ENCODE measurements around the gene RPS6KB1. TPM values are rescaled to one million over a fixed set of nuclear protein-coding genes. Genes with fewer than 3 reads are reported as not detected.
A peak's percentile ranks its signal among the peaks of the same experiment; 100 is the strongest.
"Not testable (repeated sequence)": the region's sequence is repeated elsewhere in the genome, so short reads cannot be mapped to it uniquely, and the experiment has no call there.

The RPS6KB1 gene
- total RNA-seq, 2 donors from 2014 or later = 28.2 to 38.1 TPM

DNA sequence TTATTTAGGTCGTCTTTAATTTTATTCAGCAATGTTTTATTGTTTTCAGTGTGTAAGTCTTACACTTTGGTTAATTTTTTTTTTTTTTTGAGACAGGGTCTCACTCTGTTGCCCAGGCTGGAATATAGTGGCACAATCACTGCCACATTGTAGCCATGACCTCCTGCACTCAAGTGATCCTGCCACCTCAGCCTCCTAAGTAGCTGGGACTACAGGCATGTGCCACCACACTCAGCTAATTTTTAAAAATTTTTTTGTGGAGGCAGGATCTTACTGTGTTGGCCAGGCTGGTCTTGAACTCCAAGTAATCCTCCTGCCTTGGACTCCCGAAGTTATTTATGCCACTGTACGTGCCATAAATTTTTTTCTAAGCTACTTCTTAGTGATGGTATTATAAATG lies 14.5 kb downstream of the RPS6KB1 start:
- Histone ChIP-seq H3K36me3 (no peaks in the 10 kb centered on the region), H3K27ac (no peak overlapping the region), H3K4me1 (replicated peaks) (no peaks in the 10 kb centered on the region), H3K9me3 (no peaks in the 10 kb centered on the region), H3K27me3 (replicated peaks; ENCODE audit: insufficient read depth) (no peaks in the 10 kb centered on the region), H3K4me3 (no peak overlapping the region)
- intact Hi-C loops (cut with DNase I) = no loop called here
- DNase-seq (ENCODE audit: low spot score) = no peak
- WGBS = 87% methylated on average over 3 of the region's 3 CpGs
- TF ChIP-seq POLR2A (IDR thresholded peaks at IDR 0.05) (no peak), POLR2AphosphoS5 (IDR thresholded peaks at IDR 0.05) (no peak)
- TF ChIP-seq, protein P1, sequence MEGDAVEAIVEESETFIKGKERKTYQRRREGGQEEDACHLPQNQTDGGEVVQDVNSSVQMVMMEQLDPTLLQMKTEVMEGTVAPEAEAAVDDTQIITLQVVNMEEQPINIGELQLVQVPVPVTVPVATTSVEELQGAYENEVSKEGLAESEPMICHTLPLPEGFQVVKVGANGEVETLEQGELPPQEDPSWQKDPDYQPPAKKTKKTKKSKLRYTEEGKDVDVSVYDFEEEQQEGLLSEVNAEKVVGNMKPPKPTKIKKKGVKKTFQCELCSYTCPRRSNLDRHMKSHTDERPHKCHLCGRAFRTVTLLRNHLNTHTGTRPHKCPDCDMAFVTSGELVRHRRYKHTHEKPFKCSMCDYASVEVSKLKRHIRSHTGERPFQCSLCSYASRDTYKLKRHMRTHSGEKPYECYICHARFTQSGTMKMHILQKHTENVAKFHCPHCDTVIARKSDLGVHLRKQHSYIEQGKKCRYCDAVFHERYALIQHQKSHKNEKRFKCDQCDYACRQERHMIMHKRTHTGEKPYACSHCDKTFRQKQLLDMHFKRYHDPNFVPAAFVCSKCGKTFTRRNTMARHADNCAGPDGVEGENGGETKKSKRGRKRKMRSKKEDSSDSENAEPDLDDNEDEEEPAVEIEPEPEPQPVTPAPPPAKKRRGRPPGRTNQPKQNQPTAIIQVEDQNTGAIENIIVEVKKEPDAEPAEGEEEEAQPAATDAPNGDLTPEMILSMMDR (IDR thresholded peaks at IDR 0.05) = no peak

DNA sequence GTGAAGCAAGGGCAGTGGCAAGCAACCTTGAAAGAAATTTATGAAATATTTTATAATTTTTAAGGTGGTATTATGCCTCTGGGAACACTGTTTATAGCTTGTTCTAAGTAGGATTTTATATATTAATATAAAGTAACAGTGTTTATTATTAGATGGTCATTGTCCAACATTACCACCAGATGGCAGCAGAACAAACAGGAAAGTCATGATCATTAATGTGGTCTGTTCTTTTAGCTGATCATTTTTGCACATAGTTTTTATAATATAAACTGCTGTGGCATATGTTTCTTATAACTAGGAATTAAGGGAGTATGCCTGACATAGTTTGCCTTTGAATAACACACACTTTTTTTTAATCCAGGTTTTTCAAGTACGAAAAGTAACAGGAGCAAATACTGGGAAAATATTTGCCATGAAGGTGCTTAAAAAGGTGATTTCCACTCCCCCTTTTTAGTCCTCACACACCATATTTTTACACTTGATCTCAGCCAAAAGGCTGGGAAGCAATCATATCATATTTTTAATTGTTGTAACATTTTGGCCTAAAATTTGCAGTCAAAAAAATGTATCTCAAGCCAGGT lies 21.4 kb downstream of the RPS6KB1 start:
- no peak overlapping the region for H3K4me3 ChIP-seq
- 65% methylated on average over 1 of the region's 1 CpG for WGBS
- no peak overlapping the region for H3K27ac ChIP-seq
- no peaks in the 10 kb centered on the region for H3K4me1 ChIP-seq (replicated peaks)
- intact Hi-C loops (cut with DNase I) = no loop called here
- peaks cover 0 to 4% of the 10 kb centered on the region in 2 donors for H3K36me3 ChIP-seq
- DNase-seq (ENCODE audit: low spot score) = no peak
- no peak for TF ChIP-seq POLR2AphosphoS5 (IDR thresholded peaks at IDR 0.05)
- TF ChIP-seq POLR2A (IDR thresholded peaks at IDR 0.05) = no peak
- TF ChIP-seq, protein P1 (IDR thresholded peaks at IDR 0.05) = peak; percentile 15 to 78 (median 70)
- no peaks in the 10 kb centered on the region for H3K27me3 ChIP-seq (replicated peaks; ENCODE audit: insufficient read depth)
- H3K9me3 ChIP-seq = no peaks in the 10 kb centered on the region

DNA sequence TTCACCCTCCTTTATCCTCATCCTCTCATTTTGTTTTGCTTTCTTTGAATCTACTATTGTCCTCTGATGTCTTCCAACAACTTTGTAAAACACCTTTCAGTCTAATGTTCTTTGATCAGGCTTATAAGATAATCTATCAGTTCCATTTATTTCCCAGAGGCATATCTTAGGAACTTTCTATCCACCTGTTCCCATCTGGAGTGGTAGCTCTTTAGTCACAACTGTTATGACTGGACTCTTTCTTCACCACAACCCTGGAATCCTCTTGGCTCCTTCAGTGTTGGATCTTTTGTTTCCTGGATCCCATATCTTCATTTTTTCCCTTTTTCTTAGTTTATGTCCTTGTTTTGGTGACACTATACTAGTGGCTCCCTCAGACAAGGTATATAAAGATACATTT lies 23.5 kb downstream of the RPS6KB1 start:
- intact Hi-C loops (cut with DNase I) = no loop called here

DNA sequence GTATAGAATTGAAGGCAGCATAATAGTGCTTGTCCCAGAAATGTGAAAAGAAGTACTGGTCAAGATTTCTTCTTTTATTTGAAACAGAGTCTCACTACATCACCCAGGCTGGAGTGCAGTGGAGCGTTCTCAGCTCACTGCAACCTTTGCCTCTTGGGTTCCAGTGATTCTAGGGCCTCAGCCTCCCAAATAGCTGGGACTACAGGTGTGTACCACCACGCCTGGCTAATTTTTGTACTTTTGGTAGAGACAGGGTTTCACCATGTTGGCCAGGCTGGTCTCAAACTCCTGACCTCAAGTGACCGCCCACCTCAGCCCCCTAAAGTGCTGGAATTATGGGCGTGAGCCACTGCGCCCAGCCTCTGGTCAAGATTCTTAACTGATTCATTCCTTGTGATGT lies 27.7 kb downstream of the RPS6KB1 start:
- DNase-seq (ENCODE audit: low spot score); H3K4me1 ChIP-seq (replicated peaks); H3K27me3 ChIP-seq (replicated peaks; ENCODE audit: insufficient read depth); H3K4me3 ChIP-seq; intact Hi-C loops (cut with DNase I); H3K9me3 ChIP-seq; H3K27ac ChIP-seq; H3K36me3 ChIP-seq: not testable (repeated sequence)
- 98% methylated on average over 5 of the region's 5 CpGs for WGBS

More for the DNA sequence above, 23.5 kb downstream of the RPS6KB1 start:
- Histone ChIP-seq H3K4me1 (replicated peaks) (no peaks in the 10 kb centered on the region), H3K27me3 (replicated peaks; ENCODE audit: insufficient read depth) (no peaks in the 10 kb centered on the region), H3K4me3 (no peak overlapping the region), H3K36me3 (peaks cover 0 to 4% of the 10 kb centered on the region in 2 donors), H3K27ac (no peak overlapping the region), H3K9me3 (no peaks in the 10 kb centered on the region)
- DNase-seq (ENCODE audit: low spot score) = no peak
- TF ChIP-seq POLR2A (IDR thresholded peaks at IDR 0.05) (no peak), POLR2AphosphoS5 (IDR thresholded peaks at IDR 0.05) (no peak)
- TF ChIP-seq, protein P1 (IDR thresholded peaks at IDR 0.05) = no peak

DNA sequence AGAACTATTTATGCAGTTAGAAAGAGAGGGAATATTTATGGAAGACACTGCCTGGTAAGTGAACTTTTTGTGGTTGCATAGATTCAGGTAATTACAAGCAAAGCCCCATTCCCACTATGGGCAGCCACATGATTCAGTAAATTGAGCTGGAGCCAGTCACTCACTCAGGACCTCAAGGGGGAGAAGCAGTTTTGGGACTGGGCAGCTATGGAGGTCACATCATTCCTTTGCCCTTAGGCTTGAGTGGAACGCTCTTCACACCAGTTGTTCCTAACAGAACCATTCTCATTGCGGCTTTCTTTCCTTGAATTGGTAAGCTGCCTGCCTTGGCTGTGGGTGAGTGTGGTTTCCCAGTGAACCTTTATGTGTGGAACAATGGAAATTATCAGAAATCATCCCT lies 37.2 kb downstream of the RPS6KB1 start:
- 98% methylated on average over 2 of the region's 2 CpGs for WGBS
- intact Hi-C loops (cut with DNase I); H3K4me1 ChIP-seq (replicated peaks); H3K27me3 ChIP-seq (replicated peaks; ENCODE audit: insufficient read depth); H3K27ac ChIP-seq; H3K4me3 ChIP-seq; H3K9me3 ChIP-seq; H3K36me3 ChIP-seq; DNase-seq (ENCODE audit: low spot score): not testable (repeated sequence)

DNA sequence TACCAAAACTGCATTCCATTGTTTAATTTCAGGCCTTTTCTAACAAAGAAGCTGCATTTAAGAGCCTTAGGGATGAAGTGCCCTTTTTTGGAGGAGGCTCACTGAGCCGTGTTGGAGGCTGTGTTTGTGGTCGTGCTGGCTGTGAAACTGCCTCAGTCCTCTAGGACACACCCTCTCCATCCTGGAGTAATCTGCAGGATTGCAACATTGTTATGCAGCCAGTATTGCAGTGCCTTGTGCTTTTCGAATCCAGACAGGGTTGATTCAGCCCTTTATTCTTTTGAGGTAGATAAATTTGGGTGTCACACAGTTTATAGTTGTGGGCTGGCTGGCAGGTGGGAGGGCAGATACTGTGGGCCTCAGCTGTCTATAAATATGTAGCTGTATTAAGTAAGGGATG lies 37.8 kb downstream of the RPS6KB1 start:
- H3K27me3 ChIP-seq (replicated peaks; ENCODE audit: insufficient read depth) = not testable (repeated sequence)

DNA sequence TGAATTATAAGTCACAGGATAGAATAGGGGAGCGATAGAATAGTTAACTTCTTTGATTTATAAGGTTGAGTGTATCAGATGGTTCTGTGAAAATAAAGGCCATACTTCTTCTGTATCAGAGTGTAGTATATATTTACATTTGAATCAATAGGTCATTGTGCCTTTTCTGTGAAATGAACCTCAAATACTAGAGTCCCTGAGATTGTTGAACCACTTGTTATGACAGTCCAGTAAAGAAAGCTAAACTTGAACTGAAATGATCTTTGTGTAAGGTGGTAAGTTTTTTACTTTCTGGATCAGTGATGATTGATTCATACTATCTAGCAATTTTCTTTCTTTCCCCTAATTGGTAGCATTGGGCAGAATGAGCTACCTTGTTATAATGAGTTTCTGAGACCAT lies 40.4 kb downstream of the RPS6KB1 start:
- WGBS = 93% methylated on average over 1 of the region's 1 CpG
- intact Hi-C loops (cut with DNase I); H3K4me1 ChIP-seq (replicated peaks); H3K27me3 ChIP-seq (replicated peaks; ENCODE audit: insufficient read depth); DNase-seq (ENCODE audit: low spot score); H3K27ac ChIP-seq; H3K9me3 ChIP-seq; H3K4me3 ChIP-seq; H3K36me3 ChIP-seq: not testable (repeated sequence)

More for the DNA sequence above, 37.8 kb downstream of the RPS6KB1 start:
- H3K9me3 ChIP-seq; H3K4me1 ChIP-seq (replicated peaks); DNase-seq (ENCODE audit: low spot score); H3K4me3 ChIP-seq; intact Hi-C loops (cut with DNase I); H3K36me3 ChIP-seq; H3K27ac ChIP-seq: not testable (repeated sequence)
- 38% methylated on average over 3 of the region's 3 CpGs for WGBS

DNA sequence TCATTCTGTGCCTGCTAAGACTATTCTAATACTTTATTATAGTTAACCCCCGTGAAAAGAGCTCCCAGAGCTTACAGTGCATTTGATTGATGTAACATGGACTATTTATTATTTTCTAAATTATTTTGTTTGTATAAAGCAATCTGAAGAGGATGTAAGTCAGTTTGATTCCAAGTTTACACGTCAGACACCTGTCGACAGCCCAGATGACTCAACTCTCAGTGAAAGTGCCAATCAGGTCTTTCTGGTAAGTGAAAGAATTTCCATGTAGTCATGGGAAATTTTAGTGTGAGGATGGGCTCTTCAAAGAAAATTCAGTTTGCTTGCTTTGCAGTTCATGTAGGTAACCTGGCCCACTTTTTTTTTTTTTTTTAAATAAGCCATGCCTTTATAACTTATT lies 47.8 kb downstream of the RPS6KB1 start:
- 79% methylated on average over 3 of the region's 3 CpGs for WGBS
- H3K36me3 ChIP-seq; intact Hi-C loops (cut with DNase I); H3K9me3 ChIP-seq; H3K4me1 ChIP-seq (replicated peaks); DNase-seq (ENCODE audit: low spot score); H3K27ac ChIP-seq; H3K27me3 ChIP-seq (replicated peaks; ENCODE audit: insufficient read depth); H3K4me3 ChIP-seq: not testable (repeated sequence)

Data from prostate gland (tissue), 2 donors.